C1 segment of cervical spinal cord (tissue), 14 donors: Measurements from ENCODE around the gene UBAC2.
"Not testable (repeated sequence)": the region's sequence is repeated elsewhere in the genome, so short reads cannot be mapped to it uniquely, and the experiment has no call there.

Experiments
- DNase-seq, 14 donors: peaks; one replicate each; lab custom pipeline; 2025; lab: John Stamatoyannopoulos, UW

UBAC2 gene

GRCh38 chr13:99237981-99238662 lies 37.5 kb downstream of the UBAC2 start:
- no peak for DNase-seq

- DNase-seq = no peak
These were observed 45.4 kb downstream of the UBAC2 start for GRCh38 chr13:99246100-99246499.

DNA sequence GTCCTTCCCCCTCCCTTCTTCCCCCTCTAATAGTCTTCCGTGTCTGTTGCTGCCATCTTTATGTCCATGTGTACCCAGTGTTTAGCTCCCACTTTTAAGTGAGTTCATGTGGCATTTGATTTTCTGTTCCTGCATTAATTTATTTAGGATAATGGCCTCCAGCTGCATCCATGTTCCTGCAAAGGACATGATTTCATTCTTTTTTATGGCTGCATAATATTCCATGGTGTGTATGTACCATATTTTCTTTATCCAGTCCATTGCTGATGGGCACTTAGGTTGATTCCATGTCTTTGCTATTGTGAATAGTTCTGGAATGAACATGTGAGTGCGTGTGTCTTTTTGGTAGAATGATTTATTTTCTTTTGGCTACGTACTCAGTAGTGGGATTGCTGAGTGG lies 48.5 kb downstream of the UBAC2 start:
- not testable (repeated sequence) for DNase-seq

- not testable (repeated sequence) for DNase-seq
These were observed 49.0 kb downstream of the UBAC2 start for GRCh38 chr13:99249606-99250005.

DNA sequence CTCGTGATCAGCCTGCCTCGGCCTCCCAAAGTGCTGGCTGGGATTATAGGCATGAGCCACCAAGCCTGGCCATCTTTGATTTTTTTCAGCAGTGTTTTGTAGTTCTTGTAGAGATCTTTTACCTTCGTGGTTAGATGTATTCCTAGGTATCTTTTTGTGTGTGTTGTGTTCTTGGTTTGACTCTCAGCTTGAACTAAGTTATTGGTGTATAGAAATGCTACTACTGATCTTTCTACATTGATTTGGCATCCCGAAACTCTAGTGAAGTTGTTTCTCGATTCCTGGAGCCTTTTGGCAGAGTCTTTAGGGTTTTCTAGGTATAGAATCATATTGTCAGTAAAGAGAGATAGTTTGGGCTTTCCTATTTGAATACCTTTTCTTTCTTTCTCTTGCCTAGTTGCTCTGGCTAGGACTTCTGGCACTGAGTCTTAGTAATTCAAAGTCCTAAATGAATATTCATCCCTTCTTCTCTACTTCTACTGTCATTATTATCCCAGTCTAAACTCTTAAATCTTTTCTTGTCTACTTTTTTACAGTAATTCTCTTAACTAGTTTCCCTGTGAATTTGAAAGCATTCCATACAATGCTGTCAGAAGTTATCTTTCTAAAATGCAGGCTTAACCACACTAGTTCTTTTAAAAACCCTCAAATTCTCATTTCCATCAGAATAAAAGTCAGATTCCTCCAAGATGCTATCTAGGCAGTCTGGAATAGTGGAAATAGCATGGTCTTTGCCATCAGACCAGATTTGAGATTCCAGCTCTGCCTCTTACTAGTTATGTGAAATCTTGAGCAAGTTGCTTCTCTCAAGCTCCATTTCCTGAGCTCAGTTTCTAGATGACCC lies 50.5 kb downstream of the UBAC2 start:
- DNase-seq = no peak

GRCh38 chr13:99251921-99252320 lies 51.3 kb downstream of the UBAC2 start:
- no peak for DNase-seq

- no peak for DNase-seq
These were observed 54.2 kb downstream of the UBAC2 start for GRCh38 chr13:99254830-99255229.

DNA sequence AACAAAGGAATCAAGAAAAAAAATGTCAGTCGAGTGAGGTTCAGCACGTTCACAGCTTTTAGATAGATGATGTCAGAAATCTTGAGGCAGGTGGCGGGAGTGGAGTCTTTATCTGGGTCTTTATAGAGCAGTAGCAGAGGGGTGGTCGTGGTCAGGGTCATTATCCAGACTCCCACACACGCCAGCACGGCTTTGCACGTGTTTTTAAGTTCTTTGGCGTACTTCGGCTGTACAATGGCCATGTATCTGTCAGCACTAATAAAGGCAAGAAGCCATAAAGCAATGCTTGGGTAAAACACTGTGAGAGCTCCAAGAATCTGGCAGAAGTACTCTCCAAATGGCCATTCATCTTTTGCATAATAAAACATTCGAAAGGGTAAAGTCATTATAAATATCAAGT lies 54.6 kb downstream of the UBAC2 start:
- no peak for DNase-seq

DNA sequence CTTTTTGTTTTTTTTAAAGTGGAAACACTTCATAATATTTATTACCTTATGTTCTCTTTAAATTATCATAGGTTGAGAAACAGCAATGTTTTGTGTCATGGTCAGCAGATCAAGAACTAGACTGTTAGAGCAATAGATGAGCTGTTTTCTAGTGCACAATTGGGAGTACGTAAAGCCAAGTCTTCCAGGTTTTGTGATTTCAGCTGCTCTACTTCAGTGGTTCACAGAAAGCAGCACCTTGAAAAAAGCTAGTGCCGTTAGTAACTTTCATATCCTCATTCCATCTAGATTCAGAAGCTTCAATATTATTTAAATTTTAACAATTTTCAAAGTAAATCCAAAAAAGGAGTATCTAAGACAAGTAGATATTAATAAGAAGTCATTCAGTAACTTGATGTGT lies 55.6 kb downstream of the UBAC2 start:
- no peak for DNase-seq

DNA sequence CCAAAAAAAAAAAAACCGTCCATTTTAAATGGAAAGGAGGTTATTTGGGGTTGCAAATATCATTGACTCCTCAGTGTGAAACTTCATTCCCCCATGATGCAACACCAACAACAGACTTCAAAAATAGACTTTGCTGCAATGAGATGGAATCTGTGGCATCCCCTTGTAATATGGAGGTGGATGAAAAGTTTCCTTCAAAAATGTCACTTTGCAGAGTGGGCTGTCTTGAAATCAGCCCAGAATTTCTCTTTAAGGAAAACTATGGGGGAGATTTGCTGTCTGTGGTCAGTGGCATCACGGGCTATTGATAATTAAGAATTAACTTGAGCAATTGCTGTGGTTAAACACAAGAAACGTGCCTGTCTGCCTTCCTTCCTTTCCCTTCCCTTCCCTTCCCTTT lies 56.1 kb downstream of the UBAC2 start:
- no peak for DNase-seq

DNA sequence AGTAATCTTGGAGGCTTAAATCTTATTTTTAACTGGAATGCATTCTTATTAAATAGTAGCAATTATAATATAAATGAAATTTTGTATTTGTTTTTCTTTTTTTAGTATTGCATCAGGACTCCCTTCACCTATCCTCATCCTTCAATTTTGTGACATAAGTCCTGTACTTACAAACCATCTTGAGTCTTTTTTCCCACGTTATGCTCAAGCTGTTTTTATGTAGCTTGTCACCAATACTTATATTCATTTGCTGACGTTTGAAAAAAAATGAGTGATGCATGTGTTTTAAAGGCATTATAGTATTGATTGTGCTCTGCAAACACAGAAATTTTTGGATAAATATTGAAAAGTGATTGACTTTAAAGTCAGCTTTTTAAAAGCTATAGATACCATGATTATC lies 56.6 kb downstream of the UBAC2 start:
- no peak for DNase-seq

- no peak for DNase-seq
These were observed 57.7 kb downstream of the UBAC2 start, which contains the start of gene GPR18 for GRCh38 chr13:99258210-99258860. TSS of gene GPR18 (minus strand) at chr13:99258379. CDS start at chr13:99255872, 2,507 bp downstream.

GRCh38 chr13:99258946-99259345 lies 58.3 kb downstream of the UBAC2 start:
- DNase-seq = no peak

DNA sequence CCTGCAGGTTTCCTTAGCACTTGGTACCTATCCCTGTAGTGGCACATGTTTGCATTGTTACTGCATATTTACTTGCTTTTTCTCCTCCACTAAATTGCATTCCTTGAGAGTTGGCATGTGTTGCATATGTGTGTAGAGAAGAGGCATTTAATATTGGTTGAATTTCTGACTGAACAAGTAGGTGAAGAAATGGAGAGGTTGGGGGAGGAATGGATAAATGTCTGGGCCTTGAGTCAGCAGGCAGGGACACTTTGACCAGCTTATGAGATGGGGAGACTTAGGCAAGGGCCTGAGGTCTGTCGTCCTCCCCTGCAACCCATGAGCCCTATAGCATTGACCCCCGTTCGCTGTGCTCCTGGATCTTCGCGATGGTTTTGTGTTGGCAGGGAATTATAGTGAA lies 59.6 kb downstream of the UBAC2 start:
- DNase-seq = no peak

GRCh38 chr13:99261059-99261458 lies 60.4 kb downstream of the UBAC2 start:
- no peak for DNase-seq

DNA sequence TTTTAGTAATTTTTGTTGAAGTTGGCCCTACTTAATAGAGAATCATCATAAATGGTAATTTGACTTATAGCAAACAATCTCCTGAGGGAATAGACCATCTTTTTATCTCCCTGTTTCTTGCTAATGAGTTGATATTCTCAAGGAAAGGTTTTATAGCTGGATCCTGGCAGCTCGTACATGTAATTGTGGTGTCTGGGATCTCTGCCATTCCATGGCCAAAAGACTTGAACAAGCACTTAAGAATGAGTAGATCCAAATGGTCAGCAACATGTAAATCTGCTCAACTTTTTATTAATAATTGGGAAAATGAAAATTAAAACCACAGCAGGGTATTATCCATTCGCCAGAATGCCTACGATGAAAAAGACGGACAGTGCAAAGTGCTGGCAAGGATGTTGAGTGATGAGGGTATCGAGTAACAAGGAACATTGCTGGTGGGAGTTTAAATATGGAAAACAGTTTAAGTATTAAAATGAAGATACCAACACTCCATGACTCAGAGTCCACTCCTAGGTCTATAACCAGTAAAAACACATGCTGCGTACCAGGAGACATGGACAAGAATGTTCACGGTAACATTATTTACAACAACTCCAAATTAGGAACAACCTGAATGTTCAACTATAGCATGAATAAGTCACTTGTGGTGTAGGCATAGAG lies 62.6 kb downstream of the UBAC2 start:
- no peak for DNase-seq

- no peak for DNase-seq
These were observed 63.4 kb downstream of the UBAC2 start for GRCh38 chr13:99264051-99264450.

GRCh38 chr13:99265162-99265800 lies 64.6 kb downstream of the UBAC2 start:
- DNase-seq = no peak

GRCh38 chr13:99265821-99266426 lies 65.3 kb downstream of the UBAC2 start:
- DNase-seq = no peak

- DNase-seq = no peak
These were observed 66.2 kb downstream of the UBAC2 start for GRCh38 chr13:99266827-99267226.

DNA sequence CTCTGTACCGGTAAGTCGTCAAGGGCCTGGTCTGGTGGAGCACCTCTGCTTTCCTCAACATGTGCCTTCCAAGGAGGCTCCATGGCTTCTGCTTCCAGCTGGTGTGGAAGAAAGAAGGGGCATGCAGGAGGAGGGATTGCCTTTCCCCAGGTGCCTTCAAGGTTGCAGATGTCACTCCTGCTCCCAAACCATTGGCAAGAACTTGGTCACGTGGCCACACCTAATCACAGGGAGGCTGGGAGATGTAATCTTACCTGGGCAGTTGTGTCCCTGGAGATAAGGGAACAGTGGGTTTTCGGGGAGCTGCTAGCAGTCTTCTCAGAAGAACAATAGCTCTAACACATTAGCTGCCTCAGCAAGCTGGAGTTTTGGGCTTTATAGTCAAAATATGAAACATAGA lies 67.3 kb downstream of the UBAC2 start:
- no peak for DNase-seq
